Measurements from ENCODE around the gene EGFR.

GRCh38 chr7:54986716-54987115, 32.1 kb upstream of the EGFR start:
- TF ChIP-seq POLR2A (IDR thresholded peaks at IDR 0.05): no peak
- TF ChIP-seq, protein P1, sequence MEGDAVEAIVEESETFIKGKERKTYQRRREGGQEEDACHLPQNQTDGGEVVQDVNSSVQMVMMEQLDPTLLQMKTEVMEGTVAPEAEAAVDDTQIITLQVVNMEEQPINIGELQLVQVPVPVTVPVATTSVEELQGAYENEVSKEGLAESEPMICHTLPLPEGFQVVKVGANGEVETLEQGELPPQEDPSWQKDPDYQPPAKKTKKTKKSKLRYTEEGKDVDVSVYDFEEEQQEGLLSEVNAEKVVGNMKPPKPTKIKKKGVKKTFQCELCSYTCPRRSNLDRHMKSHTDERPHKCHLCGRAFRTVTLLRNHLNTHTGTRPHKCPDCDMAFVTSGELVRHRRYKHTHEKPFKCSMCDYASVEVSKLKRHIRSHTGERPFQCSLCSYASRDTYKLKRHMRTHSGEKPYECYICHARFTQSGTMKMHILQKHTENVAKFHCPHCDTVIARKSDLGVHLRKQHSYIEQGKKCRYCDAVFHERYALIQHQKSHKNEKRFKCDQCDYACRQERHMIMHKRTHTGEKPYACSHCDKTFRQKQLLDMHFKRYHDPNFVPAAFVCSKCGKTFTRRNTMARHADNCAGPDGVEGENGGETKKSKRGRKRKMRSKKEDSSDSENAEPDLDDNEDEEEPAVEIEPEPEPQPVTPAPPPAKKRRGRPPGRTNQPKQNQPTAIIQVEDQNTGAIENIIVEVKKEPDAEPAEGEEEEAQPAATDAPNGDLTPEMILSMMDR (IDR thresholded peaks at IDR 0.05): no peak
